Neural cell (in vitro differentiated cells): Measurements from ENCODE around the gene CTXND2. TPM values are rescaled to one million over a fixed set of nuclear protein-coding genes. Genes with fewer than 3 reads are reported as not detected.
"Not testable (repeated sequence)": the region's sequence is repeated elsewhere in the genome, so short reads cannot be mapped to it uniquely, and the experiment has no call there.

Source experiments
- H2AFZ ChIP-seq: fragments of 200-600, 300-800 bp; sonication (generic), shearing (Covaris generic); 2 replicates; pipeline ENCODE4 v1.6.0; 2014; ENCODE audit warnings: low read depth, mild to moderate bottlenecking, antibody characterized with exemption, low read length, moderate library complexity
- H3F3A ChIP-seq: fragments of 200-600 bp; shearing (Covaris generic); 2 replicates; pipeline ENCODE4 v1.6.1; 2016; ENCODE audit warnings: mild to moderate bottlenecking, moderate library complexity, mixed read lengths, antibody characterized with exemption, low read length; ENCODE audit not compliant: insufficient read depth, poor library complexity, severe bottlenecking
- H3K27ac ChIP-seq: fragments of 200-600, 300-800 bp; sonication (generic), shearing (Covaris generic); 2 replicates; pipeline ENCODE4 v1.5.1; 2014; ENCODE audit warnings: mild to moderate bottlenecking, low read length, moderate library complexity
- H3K27me3 ChIP-seq: fragments of 300-800, 200-600 bp; sonication (generic), shearing (Covaris generic); 2 replicates; pipeline ENCODE4 v1.6.0; 2014; ENCODE audit warnings: mild to moderate bottlenecking, low read depth, low read length, moderate library complexity; ENCODE audit not compliant: insufficient read depth
- H3K36me3 ChIP-seq: fragments of 300-800, 200-600 bp; sonication (generic), shearing (Covaris generic); 2 replicates; pipeline ENCODE4 v1.5.1; 2014; ENCODE audit warnings: mild to moderate bottlenecking, antibody characterized with exemption, low read length, moderate library complexity; ENCODE audit not compliant: insufficient read depth
- H3K4me2 ChIP-seq: fragments of 300-800, 200-600 bp; sonication (generic), shearing (Covaris generic); 2 replicates; pipeline ENCODE4 v1.6.0; 2014; ENCODE audit warnings: mild to moderate bottlenecking, low read length
- H3K4me3 ChIP-seq: fragments of 300-800, 200-600 bp; sonication (generic), shearing (Covaris generic); 2 replicates; pipeline ENCODE4 v1.5.1; 2014; ENCODE audit warnings: mild to moderate bottlenecking, low read length, moderate library complexity
- H3K79me2 ChIP-seq: fragments of 200-600 bp; shearing (Covaris generic); replicated peaks from 2 replicates; pipeline ENCODE4 v1.6.0; 2014; ENCODE audit warnings: mild to moderate bottlenecking, low read length, moderate library complexity; ENCODE audit not compliant: insufficient read depth
- H3K9ac ChIP-seq: fragments of 300-800, 200-600 bp; sonication (generic), shearing (Covaris generic); 2 replicates; pipeline ENCODE4 v1.6.1; 2016; ENCODE audit warnings: mild to moderate bottlenecking, low read length, mixed read lengths
- H3K9me2 ChIP-seq: fragments of 200-600 bp; shearing (Covaris generic); 2 replicates; pipeline ENCODE4 v1.6.1; 2016; ENCODE audit warnings: mild to moderate bottlenecking, low read length, mixed read lengths; ENCODE audit not compliant: insufficient read depth
- H3K9me3 ChIP-seq: fragments of 200-600, 300-800 bp; sonication (generic), shearing (Covaris generic); 2 replicates; pipeline ENCODE4 v1.6.1; 2016; ENCODE audit warnings: mild to moderate bottlenecking, mixed run types, low read length, moderate library complexity, mixed read lengths
- H4K20me1 ChIP-seq: fragments of 200-600 bp; shearing (Covaris generic); 2 replicates; pipeline ENCODE4 v1.6.1; 2016; ENCODE audit warnings: mild to moderate bottlenecking, mixed run types; ENCODE audit not compliant: insufficient read depth
- EP300 ChIP-seq: fragments of 450-650 bp; conservative IDR thresholded peaks from 2 replicates; pipeline ENCODE4 v1.6.1; 2014; ENCODE audit warnings: antibody characterized with exemption, mild to moderate bottlenecking, moderate library complexity; ENCODE audit not compliant: poor library complexity, severe bottlenecking
- EZH2 ChIP-seq: fragments of 200-600, 300-800 bp; shearing (Covaris generic), sonication (generic); IDR thresholded peaks from 2 replicates; pipeline ENCODE4 v1.6.1; 2014; ENCODE audit warnings: antibody characterized with exemption, low read length, borderline replicate concordance, mild to moderate bottlenecking; ENCODE audit not compliant: insufficient read depth, poor library complexity, severe bottlenecking
- MXI1 ChIP-seq: fragments of 450-650 bp; conservative IDR thresholded peaks from 2 replicates; pipeline ENCODE4 v1.6.1; 2014; ENCODE audit warnings: antibody characterized with exemption, mild to moderate bottlenecking; ENCODE audit not compliant: poor library complexity, severe bottlenecking
- POLR2AphosphoS5 ChIP-seq: IDR thresholded peaks from 2 replicates; pipeline ENCODE4 v1.6.1; 2012
- RAD21 ChIP-seq: fragments of 450-650 bp; conservative IDR thresholded peaks from 2 replicates; pipeline ENCODE4 v1.6.1; 2014; ENCODE audit warnings: antibody characterized with exemption, mild to moderate bottlenecking, moderate library complexity
- SMC3 ChIP-seq: fragments of 450-650 bp; conservative IDR thresholded peaks from 2 replicates; pipeline ENCODE4 v1.6.1; 2014; ENCODE audit warnings: antibody characterized with exemption, mild to moderate bottlenecking, moderate library complexity; ENCODE audit not compliant: poor library complexity
- TAF1 ChIP-seq: IDR thresholded peaks from 2 replicates; pipeline ENCODE4 v1.6.1; 2012; ENCODE audit warnings: low read depth
- polyA plus RNA-seq: library from polyadenylated mRNA; depleted of rRNA; stranded (reverse); fragments of >200 nt; gene quantifications from 2 replicates; pipeline ENCODE4 v1.2.3, GENCODE V29; 2014
- TF ChIP-seq, protein P1 (sequence below): IDR thresholded peaks from 2 replicates; pipeline ENCODE4 v1.6.1; 2012; ENCODE audit warnings: borderline replicate concordance
- TF ChIP-seq, protein P2 (sequence below): fragments of 450-650 bp; IDR thresholded peaks from 2 replicates; pipeline ENCODE4 v1.5.1; 2014; ENCODE audit warnings: antibody characterized with exemption, mild to moderate bottlenecking, moderate library complexity; ENCODE audit not compliant: poor library complexity, severe bottlenecking

Gene CTXND2
- polyA plus RNA-seq, 1 donor from 2014 or later, result not detected

DNA sequence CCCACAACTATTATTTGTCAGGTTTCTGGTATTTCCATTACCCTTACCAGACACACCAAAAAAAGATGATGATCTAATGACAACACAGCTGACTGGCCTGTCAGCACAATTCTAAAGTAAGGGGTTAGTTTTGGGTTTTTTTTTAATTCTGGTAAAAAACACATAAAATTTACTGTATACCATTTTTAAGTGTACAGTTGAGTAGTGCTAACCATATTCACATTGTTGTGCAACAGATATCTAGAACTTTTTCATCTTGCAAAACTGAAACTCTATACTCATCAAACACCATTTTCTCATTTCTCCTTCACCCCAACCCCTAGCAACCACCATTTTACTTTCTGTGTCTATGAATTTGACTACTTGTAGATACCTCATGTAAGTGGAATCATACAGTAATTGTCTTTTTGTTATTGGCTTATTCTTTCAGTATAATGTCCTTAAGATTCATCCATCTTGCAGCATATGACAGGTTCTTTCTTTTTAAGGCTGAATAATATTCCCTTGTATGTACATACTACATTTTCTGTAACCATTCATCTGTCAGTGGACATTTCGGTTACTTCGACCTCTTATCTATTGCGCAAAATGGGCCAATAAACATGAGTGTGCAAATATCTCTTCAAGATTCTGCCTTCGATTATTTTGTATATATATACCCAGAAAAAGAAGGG lies 40.3 kb upstream of the CTXND2 start:
- H3K9me2 ChIP-seq, result no peaks in the 10 kb centered on the region
- TF ChIP-seq POLR2AphosphoS5, result no peak
- TF ChIP-seq EZH2, result no peak
- TF ChIP-seq, protein P1, sequence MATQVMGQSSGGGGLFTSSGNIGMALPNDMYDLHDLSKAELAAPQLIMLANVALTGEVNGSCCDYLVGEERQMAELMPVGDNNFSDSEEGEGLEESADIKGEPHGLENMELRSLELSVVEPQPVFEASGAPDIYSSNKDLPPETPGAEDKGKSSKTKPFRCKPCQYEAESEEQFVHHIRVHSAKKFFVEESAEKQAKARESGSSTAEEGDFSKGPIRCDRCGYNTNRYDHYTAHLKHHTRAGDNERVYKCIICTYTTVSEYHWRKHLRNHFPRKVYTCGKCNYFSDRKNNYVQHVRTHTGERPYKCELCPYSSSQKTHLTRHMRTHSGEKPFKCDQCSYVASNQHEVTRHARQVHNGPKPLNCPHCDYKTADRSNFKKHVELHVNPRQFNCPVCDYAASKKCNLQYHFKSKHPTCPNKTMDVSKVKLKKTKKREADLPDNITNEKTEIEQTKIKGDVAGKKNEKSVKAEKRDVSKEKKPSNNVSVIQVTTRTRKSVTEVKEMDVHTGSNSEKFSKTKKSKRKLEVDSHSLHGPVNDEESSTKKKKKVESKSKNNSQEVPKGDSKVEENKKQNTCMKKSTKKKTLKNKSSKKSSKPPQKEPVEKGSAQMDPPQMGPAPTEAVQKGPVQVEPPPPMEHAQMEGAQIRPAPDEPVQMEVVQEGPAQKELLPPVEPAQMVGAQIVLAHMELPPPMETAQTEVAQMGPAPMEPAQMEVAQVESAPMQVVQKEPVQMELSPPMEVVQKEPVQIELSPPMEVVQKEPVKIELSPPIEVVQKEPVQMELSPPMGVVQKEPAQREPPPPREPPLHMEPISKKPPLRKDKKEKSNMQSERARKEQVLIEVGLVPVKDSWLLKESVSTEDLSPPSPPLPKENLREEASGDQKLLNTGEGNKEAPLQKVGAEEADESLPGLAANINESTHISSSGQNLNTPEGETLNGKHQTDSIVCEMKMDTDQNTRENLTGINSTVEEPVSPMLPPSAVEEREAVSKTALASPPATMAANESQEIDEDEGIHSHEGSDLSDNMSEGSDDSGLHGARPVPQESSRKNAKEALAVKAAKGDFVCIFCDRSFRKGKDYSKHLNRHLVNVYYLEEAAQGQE, result no peak
- no peak for TF ChIP-seq MXI1
- no peak for TF ChIP-seq TAF1
- TF ChIP-seq, protein P2, sequence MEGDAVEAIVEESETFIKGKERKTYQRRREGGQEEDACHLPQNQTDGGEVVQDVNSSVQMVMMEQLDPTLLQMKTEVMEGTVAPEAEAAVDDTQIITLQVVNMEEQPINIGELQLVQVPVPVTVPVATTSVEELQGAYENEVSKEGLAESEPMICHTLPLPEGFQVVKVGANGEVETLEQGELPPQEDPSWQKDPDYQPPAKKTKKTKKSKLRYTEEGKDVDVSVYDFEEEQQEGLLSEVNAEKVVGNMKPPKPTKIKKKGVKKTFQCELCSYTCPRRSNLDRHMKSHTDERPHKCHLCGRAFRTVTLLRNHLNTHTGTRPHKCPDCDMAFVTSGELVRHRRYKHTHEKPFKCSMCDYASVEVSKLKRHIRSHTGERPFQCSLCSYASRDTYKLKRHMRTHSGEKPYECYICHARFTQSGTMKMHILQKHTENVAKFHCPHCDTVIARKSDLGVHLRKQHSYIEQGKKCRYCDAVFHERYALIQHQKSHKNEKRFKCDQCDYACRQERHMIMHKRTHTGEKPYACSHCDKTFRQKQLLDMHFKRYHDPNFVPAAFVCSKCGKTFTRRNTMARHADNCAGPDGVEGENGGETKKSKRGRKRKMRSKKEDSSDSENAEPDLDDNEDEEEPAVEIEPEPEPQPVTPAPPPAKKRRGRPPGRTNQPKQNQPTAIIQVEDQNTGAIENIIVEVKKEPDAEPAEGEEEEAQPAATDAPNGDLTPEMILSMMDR, result no peak
- no peak for TF ChIP-seq EP300
- no peak for TF ChIP-seq SMC3
- no peak for TF ChIP-seq RAD21
- H3K27ac ChIP-seq, result no peak overlapping the region
- no peak overlapping the region for H3K4me2 ChIP-seq
- no peak overlapping the region for H2AFZ ChIP-seq
- no peak overlapping the region for H3K9ac ChIP-seq
- no peaks in the 10 kb centered on the region for H3K36me3 ChIP-seq
- H3F3A ChIP-seq, result no peaks in the 10 kb centered on the region
- no peaks in the 10 kb centered on the region for H3K27me3 ChIP-seq
- no peaks in the 10 kb centered on the region for H3K9me3 ChIP-seq
- H4K20me1 ChIP-seq, result no peaks in the 10 kb centered on the region
- H3K4me3 ChIP-seq, result no peak overlapping the region
- no peaks in the 10 kb centered on the region for H3K79me2 ChIP-seq

DNA sequence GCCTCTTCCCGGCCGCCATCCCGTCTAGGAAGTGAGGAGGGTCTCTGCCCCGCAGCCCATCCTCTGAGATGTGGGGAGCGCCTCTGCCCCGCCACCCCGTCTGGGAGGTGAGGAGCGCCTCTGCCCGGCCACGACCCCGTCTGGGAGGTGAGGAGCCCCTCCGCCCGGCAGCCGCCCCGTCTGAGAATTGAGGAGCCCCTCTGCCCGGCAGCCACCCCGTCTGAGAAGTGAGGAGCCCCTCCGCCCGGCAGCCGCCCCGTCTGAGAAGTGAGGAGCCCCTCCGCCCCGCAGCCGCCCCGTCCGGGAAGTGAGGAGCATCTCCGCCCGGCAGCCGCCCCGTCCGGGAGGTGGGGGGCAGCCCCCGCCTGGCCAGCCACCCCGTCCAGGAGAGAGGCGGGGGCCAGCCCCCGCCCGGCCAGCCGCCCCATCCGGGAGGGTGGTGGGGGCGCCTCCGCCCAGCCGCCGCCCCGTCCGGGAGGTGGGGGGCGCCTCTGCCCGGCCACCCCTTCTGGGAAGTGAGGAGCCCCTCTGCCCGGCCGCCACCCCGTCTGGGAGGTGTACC lies 36.1 kb upstream of the CTXND2 start:
- not testable (repeated sequence) for H3K79me2 ChIP-seq, H3K4me2 ChIP-seq, H3K4me3 ChIP-seq, H3K9me2 ChIP-seq, H3K36me3 ChIP-seq, H3K27me3 ChIP-seq, H4K20me1 ChIP-seq, H3K27ac ChIP-seq, H3F3A ChIP-seq, H3K9me3 ChIP-seq, H2AFZ ChIP-seq, H3K9ac ChIP-seq

DNA sequence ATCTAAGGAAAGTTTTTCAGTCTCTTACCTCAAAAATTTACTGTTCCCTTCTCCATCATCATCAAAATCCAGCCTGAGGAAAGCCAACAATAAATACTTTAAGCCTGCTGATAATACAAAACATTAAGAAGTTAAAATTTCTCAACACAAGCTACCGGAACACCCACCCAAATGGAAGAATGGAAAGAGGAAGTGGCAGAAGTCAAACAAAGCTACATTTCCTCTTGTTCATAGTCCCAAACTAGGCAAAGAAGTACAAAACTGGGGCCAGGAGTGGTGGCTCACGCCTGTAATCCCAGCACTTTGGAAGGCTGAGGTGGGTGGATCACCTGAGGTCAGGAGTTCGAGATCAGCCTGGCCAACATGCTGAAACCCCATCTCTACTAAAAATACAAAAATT lies 34.2 kb upstream of the CTXND2 start:
- H4K20me1 ChIP-seq, H3K36me3 ChIP-seq, H3K27me3 ChIP-seq, H3K4me3 ChIP-seq, H3K79me2 ChIP-seq, H3K9me2 ChIP-seq, H3F3A ChIP-seq, H3K9ac ChIP-seq, H3K9me3 ChIP-seq, H3K4me2 ChIP-seq, H2AFZ ChIP-seq, H3K27ac ChIP-seq: not testable (repeated sequence)
